ENCODE results near the gene TMEFF2.
A peak's percentile ranks its signal among the peaks of the same experiment; 100 is the strongest.

TMEFF2 gene

GRCh38 chr2:191936882-191937405 lies 257.8 kb downstream of the TMEFF2 start (continued):
- TF ChIP-seq ZNF148 (tag by site-specific recombination; IDR thresholded peaks at IDR 0.05; ENCODE audit: borderline replicate concordance) (no peak), ZNF670 (tag by site-specific recombination; IDR thresholded peaks at IDR 0.05; ENCODE audit: low read depth) (no peak), ZNF521 (tag by site-specific recombination; IDR thresholded peaks at IDR 0.05) (no peak), KLF7 (tag by site-specific recombination; IDR thresholded peaks at IDR 0.05; ENCODE audit: borderline replicate concordance) (no peak)
- TF ChIP-seq, protein P1, sequence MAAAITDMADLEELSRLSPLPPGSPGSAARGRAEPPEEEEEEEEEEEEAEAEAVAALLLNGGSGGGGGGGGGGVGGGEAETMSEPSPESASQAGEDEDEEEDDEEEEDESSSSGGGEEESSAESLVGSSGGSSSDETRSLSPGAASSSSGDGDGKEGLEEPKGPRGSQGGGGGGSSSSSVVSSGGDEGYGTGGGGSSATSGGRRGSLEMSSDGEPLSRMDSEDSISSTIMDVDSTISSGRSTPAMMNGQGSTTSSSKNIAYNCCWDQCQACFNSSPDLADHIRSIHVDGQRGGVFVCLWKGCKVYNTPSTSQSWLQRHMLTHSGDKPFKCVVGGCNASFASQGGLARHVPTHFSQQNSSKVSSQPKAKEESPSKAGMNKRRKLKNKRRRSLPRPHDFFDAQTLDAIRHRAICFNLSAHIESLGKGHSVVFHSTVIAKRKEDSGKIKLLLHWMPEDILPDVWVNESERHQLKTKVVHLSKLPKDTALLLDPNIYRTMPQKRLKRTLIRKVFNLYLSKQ (tag by site-specific recombination; IDR thresholded peaks at IDR 0.05; ENCODE audit: borderline replicate concordance) = no peak
- TF ChIP-seq, protein P2, sequence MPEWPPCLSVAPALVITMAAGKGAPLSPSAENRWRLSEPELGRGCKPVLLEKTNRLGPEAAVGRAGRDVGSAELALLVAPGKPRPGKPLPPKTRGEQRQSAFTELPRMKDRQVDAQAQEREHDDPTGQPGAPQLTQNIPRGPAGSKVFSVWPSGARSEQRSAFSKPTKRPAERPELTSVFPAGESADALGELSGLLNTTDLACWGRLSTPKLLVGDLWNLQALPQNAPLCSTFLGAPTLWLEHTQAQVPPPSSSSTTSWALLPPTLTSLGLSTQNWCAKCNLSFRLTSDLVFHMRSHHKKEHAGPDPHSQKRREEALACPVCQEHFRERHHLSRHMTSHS (tag by site-specific recombination; IDR thresholded peaks at IDR 0.05) = no peak
- TF ChIP-seq, protein P3, sequence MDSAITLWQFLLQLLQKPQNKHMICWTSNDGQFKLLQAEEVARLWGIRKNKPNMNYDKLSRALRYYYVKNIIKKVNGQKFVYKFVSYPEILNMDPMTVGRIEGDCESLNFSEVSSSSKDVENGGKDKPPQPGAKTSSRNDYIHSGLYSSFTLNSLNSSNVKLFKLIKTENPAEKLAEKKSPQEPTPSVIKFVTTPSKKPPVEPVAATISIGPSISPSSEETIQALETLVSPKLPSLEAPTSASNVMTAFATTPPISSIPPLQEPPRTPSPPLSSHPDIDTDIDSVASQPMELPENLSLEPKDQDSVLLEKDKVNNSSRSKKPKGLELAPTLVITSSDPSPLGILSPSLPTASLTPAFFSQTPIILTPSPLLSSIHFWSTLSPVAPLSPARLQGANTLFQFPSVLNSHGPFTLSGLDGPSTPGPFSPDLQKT (IDR thresholded peaks at IDR 0.05; ENCODE audit: borderline replicate concordance, low read depth, low read length) = no peak

GRCh38 chr2:191935247-191935646 lies 259.5 kb downstream of the TMEFF2 start:
- no peak overlapping the region for H3K4me3 ChIP-seq (ENCODE audit: low read depth, low read length)
- H3K9me3 ChIP-seq (ENCODE audit: control insufficient read depth, insufficient read depth, low read depth, low read length) = no peaks in the 10 kb centered on the region
- ChIA-PET POLR2A (no interaction called here), CTCF (interaction anchor here (0.8 to 2.1 kb wide), 2 partner anchors 39 to 227 kb away, joined by 5 to 7 read pairs; no protein-coding TSS in a partner anchor)
- 0 out of 2 replicates have a peak, but pooled peaks cover under 1% of the 10 kb centered on the region for H3K4me1 ChIP-seq (ENCODE audit: control insufficient read depth, insufficient read depth, low read length)
- H3K36me3 ChIP-seq (ENCODE audit: control insufficient read depth in 2 of 2, insufficient read depth in 1 of 2, low read length in 2 of 2) = no peaks in the 10 kb centered on the region
- no peak overlapping the region for H3K27ac ChIP-seq (ENCODE audit: extremely low read depth, low read depth, low read length)
- no peak for TF ChIP-seq KLF9 (tag by site-specific recombination; IDR thresholded peaks at IDR 0.05; ENCODE audit: low read depth)
- peak; percentile 55; the same call in 1 of the 2 replicates for TF ChIP-seq ZBTB20 (tag by site-specific recombination; IDR thresholded peaks at IDR 0.05)

DNA sequence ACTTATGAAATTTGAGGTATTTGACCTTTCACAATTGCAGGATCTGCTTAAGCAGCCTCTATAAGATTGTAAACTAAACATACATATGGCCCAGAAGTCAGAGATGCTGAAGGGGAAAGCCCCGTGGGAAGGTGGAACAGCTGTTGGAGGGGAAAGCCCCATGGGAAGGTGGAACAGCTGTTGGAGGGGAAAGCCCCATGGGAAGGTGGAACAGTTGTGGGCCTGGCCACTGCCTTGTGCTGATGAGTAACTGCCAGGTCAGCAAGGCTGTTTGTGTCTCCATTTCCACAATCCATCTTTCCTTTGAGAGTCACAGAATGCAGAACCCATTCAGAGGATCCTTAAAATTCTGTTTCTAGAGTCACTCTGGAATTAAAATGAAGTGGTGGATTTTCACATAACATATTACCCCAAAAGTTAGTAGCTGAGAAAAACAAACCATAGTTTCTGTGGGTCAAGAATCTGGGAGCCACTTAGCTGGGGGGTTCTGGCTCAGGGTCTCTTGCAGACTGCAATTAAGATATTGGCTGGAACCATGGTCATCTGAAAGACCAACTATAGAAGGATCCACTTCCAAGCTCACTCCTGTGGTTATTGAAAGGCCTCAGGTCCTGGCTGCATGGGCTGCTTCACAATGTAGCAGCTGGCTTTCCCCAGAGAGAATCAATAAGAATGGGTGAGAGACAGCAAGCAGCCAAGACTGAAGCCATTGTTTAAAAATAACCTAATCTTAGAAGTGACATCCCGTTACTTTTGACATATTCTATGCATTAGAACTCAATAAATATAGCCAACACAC lies 261.2 kb downstream of the TMEFF2 start:
- Histone ChIP-seq H3K36me3 (ENCODE audit: control insufficient read depth in 2 of 2, insufficient read depth in 1 of 2, low read length in 2 of 2) (no peaks in the 10 kb centered on the region), H3K9me3 (ENCODE audit: control insufficient read depth, insufficient read depth, low read depth, low read length) (no peaks in the 10 kb centered on the region), H3K4me1 (ENCODE audit: control insufficient read depth, insufficient read depth, low read length) (0 out of 2 replicates have a peak, but pooled peaks cover 2% of the 10 kb centered on the region), H3K27ac (ENCODE audit: extremely low read depth, low read depth, low read length) (no peak overlapping the region), H3K4me3 (ENCODE audit: low read depth, low read length) (no peak overlapping the region)
- ChIA-PET POLR2A (no interaction called here), CTCF (interaction anchor here (0.6 to 1.4 kb wide), 2 partner anchors 63 to 95 kb away, joined by 3 to 4 read pairs; no protein-coding TSS in a partner anchor)
- TF ChIP-seq ZSCAN5A (tag by site-specific recombination; IDR thresholded peaks at IDR 0.05) (no peak), ZSCAN23 (tag by site-specific recombination; IDR thresholded peaks at IDR 0.05) (no peak), KLF1 (tag by site-specific recombination; IDR thresholded peaks at IDR 0.05) (no peak), YY2 (tag by site-specific recombination; IDR thresholded peaks at IDR 0.05) (no peak), ZNF629 (tag by site-specific recombination; IDR thresholded peaks at IDR 0.05) (no peak), SP7 (tag by site-specific recombination; IDR thresholded peaks at IDR 0.05) (no peak), ZNF169 (tag by site-specific recombination; IDR thresholded peaks at IDR 0.05) (no peak)
- TF ChIP-seq, protein P4, sequence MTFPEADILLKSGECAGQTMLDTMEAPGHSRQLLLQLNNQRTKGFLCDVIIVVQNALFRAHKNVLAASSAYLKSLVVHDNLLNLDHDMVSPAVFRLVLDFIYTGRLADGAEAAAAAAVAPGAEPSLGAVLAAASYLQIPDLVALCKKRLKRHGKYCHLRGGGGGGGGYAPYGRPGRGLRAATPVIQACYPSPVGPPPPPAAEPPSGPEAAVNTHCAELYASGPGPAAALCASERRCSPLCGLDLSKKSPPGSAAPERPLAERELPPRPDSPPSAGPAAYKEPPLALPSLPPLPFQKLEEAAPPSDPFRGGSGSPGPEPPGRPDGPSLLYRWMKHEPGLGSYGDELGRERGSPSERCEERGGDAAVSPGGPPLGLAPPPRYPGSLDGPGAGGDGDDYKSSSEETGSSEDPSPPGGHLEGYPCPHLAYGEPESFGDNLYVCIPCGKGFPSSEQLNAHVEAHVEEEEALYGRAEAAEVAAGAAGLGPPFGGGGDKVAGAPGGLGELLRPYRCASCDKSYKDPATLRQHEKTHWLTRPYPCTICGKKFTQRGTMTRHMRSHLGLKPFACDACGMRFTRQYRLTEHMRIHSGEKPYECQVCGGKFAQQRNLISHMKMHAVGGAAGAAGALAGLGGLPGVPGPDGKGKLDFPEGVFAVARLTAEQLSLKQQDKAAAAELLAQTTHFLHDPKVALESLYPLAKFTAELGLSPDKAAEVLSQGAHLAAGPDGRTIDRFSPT (tag by site-specific recombination; IDR thresholded peaks at IDR 0.05) = no peak
- TF ChIP-seq, protein P5, sequence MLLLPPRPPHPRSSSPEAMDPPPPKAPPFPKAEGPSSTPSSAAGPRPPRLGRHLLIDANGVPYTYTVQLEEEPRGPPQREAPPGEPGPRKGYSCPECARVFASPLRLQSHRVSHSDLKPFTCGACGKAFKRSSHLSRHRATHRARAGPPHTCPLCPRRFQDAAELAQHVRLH (tag by site-specific recombination; IDR thresholded peaks at IDR 0.05) = no peak
- TF ChIP-seq, protein P6, sequence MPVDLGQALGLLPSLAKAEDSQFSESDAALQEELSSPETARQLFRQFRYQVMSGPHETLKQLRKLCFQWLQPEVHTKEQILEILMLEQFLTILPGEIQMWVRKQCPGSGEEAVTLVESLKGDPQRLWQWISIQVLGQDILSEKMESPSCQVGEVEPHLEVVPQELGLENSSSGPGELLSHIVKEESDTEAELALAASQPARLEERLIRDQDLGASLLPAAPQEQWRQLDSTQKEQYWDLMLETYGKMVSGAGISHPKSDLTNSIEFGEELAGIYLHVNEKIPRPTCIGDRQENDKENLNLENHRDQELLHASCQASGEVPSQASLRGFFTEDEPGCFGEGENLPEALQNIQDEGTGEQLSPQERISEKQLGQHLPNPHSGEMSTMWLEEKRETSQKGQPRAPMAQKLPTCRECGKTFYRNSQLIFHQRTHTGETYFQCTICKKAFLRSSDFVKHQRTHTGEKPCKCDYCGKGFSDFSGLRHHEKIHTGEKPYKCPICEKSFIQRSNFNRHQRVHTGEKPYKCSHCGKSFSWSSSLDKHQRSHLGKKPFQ (tag by site-specific recombination; IDR thresholded peaks at IDR 0.05) = no peak

All from HEK293 (cell line).